ENCODE data around the gene XPR1. TPM values are rescaled to one million over a fixed set of nuclear protein-coding genes. Genes with fewer than 3 reads are reported as not detected.
"Not testable (repeated sequence)": the region's sequence is repeated elsewhere in the genome, so short reads cannot be mapped to it uniquely, and the experiment has no call there.

XPR1 gene
- total RNA-seq, 4 donors from 2014 or later, result 7.8 to 119 (median 75.3) TPM

DNA sequence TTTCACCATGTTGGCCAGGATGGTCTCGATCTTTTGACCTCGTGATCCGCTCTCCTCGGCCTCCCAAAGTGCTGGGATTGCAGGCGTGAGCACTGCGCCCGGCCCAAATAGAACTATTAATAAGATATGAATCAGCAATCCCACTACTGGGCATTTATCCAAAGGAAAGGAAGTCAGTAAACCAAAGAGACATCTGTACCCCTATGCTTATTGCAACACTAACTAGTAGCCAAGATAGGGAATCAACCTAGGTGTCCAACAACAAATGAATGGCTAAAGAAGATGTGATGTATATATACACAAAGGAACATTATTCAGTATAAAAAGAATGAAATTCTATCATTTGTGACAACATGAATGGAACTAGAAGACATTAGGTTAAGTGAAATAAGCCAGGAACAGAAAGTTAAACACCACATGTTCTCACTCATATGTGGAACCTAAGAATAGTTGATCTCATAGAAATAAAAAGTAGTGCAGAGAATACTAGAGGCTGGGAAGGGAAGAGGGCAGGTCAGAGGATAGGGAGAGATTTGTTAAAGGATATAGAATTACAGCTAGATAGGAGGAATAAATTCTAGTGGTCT lies 48.8 kb downstream of the XPR1 start:
- in situ Hi-C loops (cut with MboI; ENCODE audit: low pct_ligation_motif_present in 1 of 4, low pct_unique_long_range_greater_than_20kb in 1 of 4, low sequenced_read_pairs in 3 of 4), result no loop called here
- 89% methylated on average over 7 of the region's 7 CpGs; no CpG with 5 or more reads in 1 of the 2 donors for WGBS, 2 donors (ENCODE audit: low coverage in 1 of 2)

GRCh38 chr1:180683117-180683516 lies 51.3 kb downstream of the XPR1 start:
- H3K27ac ChIP-seq; H3K36me3 ChIP-seq; intact Hi-C loops (cut with DNase I; ENCODE audit: low total_unique reads); H3K27me3 ChIP-seq; H3K4me1 ChIP-seq; DNase-seq; H3K9me3 ChIP-seq; H3K4me3 ChIP-seq; in situ Hi-C loops (cut with MboI; ENCODE audit: low pct_ligation_motif_present in 1 of 4, low pct_unique_long_range_greater_than_20kb in 1 of 4, low sequenced_read_pairs in 3 of 4): not testable (repeated sequence)
- WGBS, 2 donors (ENCODE audit: low coverage in 1 of 2), result 94 to 100% methylated on average over 2 to 3 of the region's 3 CpGs

More for the DNA sequence above, 48.8 kb downstream of the XPR1 start:
- H3K4me1 ChIP-seq, result no peaks in the 10 kb centered on the region
- no peaks in the 10 kb centered on the region for H3K36me3 ChIP-seq
- no peak for DNase-seq
- H3K27me3 ChIP-seq, result no peaks in the 10 kb centered on the region
- H3K27ac ChIP-seq, result no peak overlapping the region
- TF ChIP-seq EP300 (IDR thresholded peaks at IDR 0.05; ENCODE audit: low read depth) (no peak), POLR2AphosphoS5 (IDR thresholded peaks at IDR 0.05) (no peak), POLR2A (IDR thresholded peaks at IDR 0.05) (no peak), CTCF (IDR thresholded peaks at IDR 0.05) (no peak)
- H3K4me3 ChIP-seq, result no peak overlapping the region
- peaks cover 0 to 3% of the 10 kb centered on the region in 2 donors for H3K9me3 ChIP-seq
- intact Hi-C loops (cut with DNase I; ENCODE audit: low total_unique reads), result no loop called here

GRCh38 chr1:180691322-180691913 lies 59.6 kb downstream of the XPR1 start:
- no peaks in the 10 kb centered on the region for H3K9me3 ChIP-seq
- DNase-seq, result no peak
- H3K27me3 ChIP-seq, result no peaks in the 10 kb centered on the region
- 59 to 100% methylated on average over 1 to 2 of the region's 2 CpGs for WGBS, 2 donors (ENCODE audit: low coverage in 1 of 2)
- in situ Hi-C loops (cut with MboI; ENCODE audit: low pct_ligation_motif_present in 1 of 4, low pct_unique_long_range_greater_than_20kb in 1 of 4, low sequenced_read_pairs in 3 of 4) (no loop called here), intact Hi-C loops (cut with DNase I; ENCODE audit: low total_unique reads) (no loop called here)
- H3K27ac ChIP-seq, result no peak overlapping the region
- H3K36me3 ChIP-seq, result no peaks in the 10 kb centered on the region
- TF ChIP-seq CTCF (IDR thresholded peaks at IDR 0.05) (no peak), POLR2AphosphoS5 (IDR thresholded peaks at IDR 0.05) (no peak), POLR2A (IDR thresholded peaks at IDR 0.05) (no peak), EP300 (IDR thresholded peaks at IDR 0.05; ENCODE audit: low read depth) (no peak)
- peaks cover 0 to 10% (median 0%) of the 10 kb centered on the region in 4 donors for H3K4me1 ChIP-seq
- H3K4me3 ChIP-seq, result no peak overlapping the region

DNA sequence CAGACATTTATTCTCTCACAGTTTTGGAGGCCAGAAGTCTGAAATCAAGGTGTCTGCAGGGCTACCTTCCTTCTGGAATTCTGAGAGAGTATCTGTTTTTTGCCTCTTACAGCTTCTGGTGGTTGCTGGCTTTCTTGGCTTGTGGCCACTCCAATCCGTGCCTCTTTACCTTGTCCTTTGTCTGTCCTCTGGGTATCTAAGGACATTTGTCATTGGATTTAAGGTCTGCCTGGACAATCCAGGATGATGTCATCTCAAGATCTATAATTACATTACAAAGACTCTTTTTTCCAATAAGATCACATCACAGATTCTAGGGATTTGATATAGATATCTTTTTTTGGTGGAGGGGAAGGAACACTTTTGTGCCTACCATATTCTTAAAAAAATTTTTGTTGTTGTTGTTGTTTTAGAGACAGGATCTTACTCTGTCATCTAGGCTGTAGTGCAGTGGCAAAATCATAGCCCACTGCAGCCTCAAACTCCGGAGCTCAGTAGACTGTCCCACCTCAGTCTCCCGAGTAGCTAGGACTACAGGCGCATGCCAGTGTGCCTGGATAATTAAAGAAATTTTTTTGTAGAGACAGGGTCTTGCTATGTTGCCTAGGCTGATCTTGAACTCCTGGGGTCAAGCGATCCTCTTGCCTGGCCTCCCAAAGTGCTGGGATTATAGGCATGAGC lies 61.9 kb downstream of the XPR1 start:
- no peaks in the 10 kb centered on the region for H3K27me3 ChIP-seq
- no peak overlapping the region for H3K27ac ChIP-seq
- TF ChIP-seq POLR2AphosphoS5 (IDR thresholded peaks at IDR 0.05) (no peak), EP300 (IDR thresholded peaks at IDR 0.05; ENCODE audit: low read depth) (no peak), POLR2A (IDR thresholded peaks at IDR 0.05) (no peak)
- WGBS, 2 donors (ENCODE audit: low coverage in 1 of 2), result 94 to 98% methylated on average over 5 of the region's 5 CpGs
- in situ Hi-C loops (cut with MboI; ENCODE audit: low pct_ligation_motif_present in 1 of 4, low pct_unique_long_range_greater_than_20kb in 1 of 4, low sequenced_read_pairs in 3 of 4), result no loop called here
- H3K9me3 ChIP-seq, result peaks cover 10 to 17% of the 10 kb centered on the region in 2 donors
- no peak for DNase-seq
- intact Hi-C loops (cut with DNase I; ENCODE audit: low total_unique reads), result no loop called here
- H3K36me3 ChIP-seq, result no peaks in the 10 kb centered on the region
- peaks cover 0 to 3% (median 0%) of the 10 kb centered on the region in 4 donors for H3K4me1 ChIP-seq
- H3K4me3 ChIP-seq, result no peak overlapping the region

DNA sequence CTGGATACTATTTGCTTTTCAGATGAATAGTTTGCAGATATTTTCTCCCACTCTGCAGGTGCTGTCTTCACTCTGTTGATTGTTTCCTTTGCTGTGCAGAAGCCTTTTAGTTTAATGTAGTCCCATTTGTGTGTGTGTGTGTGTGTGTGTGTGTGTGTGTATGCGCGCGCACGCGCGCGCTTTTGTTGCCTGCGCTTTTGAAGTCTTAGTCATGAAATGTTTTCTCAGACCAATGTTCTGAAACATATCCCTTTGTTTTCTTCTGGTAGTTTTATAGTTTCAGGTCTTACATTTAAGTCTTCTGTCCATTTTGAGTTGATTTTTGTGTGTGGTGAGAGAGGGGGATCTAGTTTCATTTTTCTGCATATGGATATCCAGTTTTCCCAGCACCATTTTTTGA lies 63.5 kb downstream of the XPR1 start:
- peaks cover 12 to 20% of the 10 kb centered on the region in 2 donors for H3K9me3 ChIP-seq
- DNase-seq, result no peak
- H3K4me1 ChIP-seq, result peaks cover 0 to 3% (median 0%) of the 10 kb centered on the region in 4 donors
- no peaks in the 10 kb centered on the region for H3K36me3 ChIP-seq
- no peak overlapping the region for H3K27ac ChIP-seq
- in situ Hi-C loops (cut with MboI; ENCODE audit: low pct_ligation_motif_present in 1 of 4, low pct_unique_long_range_greater_than_20kb in 1 of 4, low sequenced_read_pairs in 3 of 4), result no loop called here
- WGBS, 2 donors (ENCODE audit: low coverage in 1 of 2), result 84 to 93% methylated on average over 8 of the region's 8 CpGs
- TF ChIP-seq CTCF (IDR thresholded peaks at IDR 0.05) (no peak), POLR2A (IDR thresholded peaks at IDR 0.05) (no peak), EP300 (IDR thresholded peaks at IDR 0.05; ENCODE audit: low read depth) (no peak), POLR2AphosphoS5 (IDR thresholded peaks at IDR 0.05) (no peak)
- H3K27me3 ChIP-seq, result no peaks in the 10 kb centered on the region
- no peak overlapping the region for H3K4me3 ChIP-seq
- intact Hi-C loops (cut with DNase I; ENCODE audit: low total_unique reads), result no loop called here

Data from transverse colon (tissue), 4 donors.